Measurements from ENCODE around the gene DNM3.
"Not testable (repeated sequence)": the region's sequence is repeated elsewhere in the genome, so short reads cannot be mapped to it uniquely, and the experiment has no call there.

The DNM3 gene

GRCh38 chr1:171841050-171841910, at the start of gene DNM3:
Gene DNM3, plus strand, starts transcription at chr1:171841498. Its CDS starts 159 bp downstream, at chr1:171841657.
- peak; percentile 42 for DNase-seq (ENCODE audit: low read depth)

GRCh38 chr1:171792656-171793369, 48.5 kb upstream of the DNM3 start:
- no peak for DNase-seq (ENCODE audit: low read depth)

- no peak for DNase-seq (ENCODE audit: low read depth)
Observed at GRCh38 chr1:171793636-171794035, 47.7 kb upstream of the DNM3 start.

GRCh38 chr1:171794085-171794484, 47.2 kb upstream of the DNM3 start:
- DNase-seq (ENCODE audit: low read depth) = no peak

GRCh38 chr1:171796592-171796991, 44.7 kb upstream of the DNM3 start:
- DNase-seq (ENCODE audit: low read depth) = no peak

GRCh38 chr1:171798311-171798710, 43.0 kb upstream of the DNM3 start:
- DNase-seq (ENCODE audit: low read depth) = no peak

- DNase-seq (ENCODE audit: low read depth) = no peak
Observed at GRCh38 chr1:171798765-171799164, 42.5 kb upstream of the DNM3 start.

- no peak for DNase-seq (ENCODE audit: low read depth)
Observed at GRCh38 chr1:171799166-171799565, 42.1 kb upstream of the DNM3 start.

- not testable (repeated sequence) for DNase-seq (ENCODE audit: low read depth)
Observed at GRCh38 chr1:171799698-171800097, 41.6 kb upstream of the DNM3 start.

GRCh38 chr1:171800342-171800741, 41.0 kb upstream of the DNM3 start:
- no peak for DNase-seq (ENCODE audit: low read depth)

GRCh38 chr1:171800851-171801250, 40.4 kb upstream of the DNM3 start:
- no peak for DNase-seq (ENCODE audit: low read depth)

GRCh38 chr1:171801487-171801891, 39.8 kb upstream of the DNM3 start:
- no peak for DNase-seq (ENCODE audit: low read depth)

GRCh38 chr1:171802207-171802606, 39.1 kb upstream of the DNM3 start:
- DNase-seq (ENCODE audit: low read depth) = no peak

- no peak for DNase-seq (ENCODE audit: low read depth)
Observed at GRCh38 chr1:171803045-171803444, 38.3 kb upstream of the DNM3 start.

GRCh38 chr1:171803461-171804022, 37.8 kb upstream of the DNM3 start:
- DNase-seq (ENCODE audit: low read depth) = no peak

- no peak for DNase-seq (ENCODE audit: low read depth)
Observed at GRCh38 chr1:171805395-171806115, 35.7 kb upstream of the DNM3 start.

GRCh38 chr1:171807556-171807955, 33.7 kb upstream of the DNM3 start:
- no peak for DNase-seq (ENCODE audit: low read depth)

GRCh38 chr1:171809834-171810233, 31.5 kb upstream of the DNM3 start:
- no peak for DNase-seq (ENCODE audit: low read depth)

- no peak for DNase-seq (ENCODE audit: low read depth)
Observed at GRCh38 chr1:171811672-171812071, 29.6 kb upstream of the DNM3 start.

- DNase-seq (ENCODE audit: low read depth) = no peak
Observed at GRCh38 chr1:171814692-171815091, 26.6 kb upstream of the DNM3 start.

- no peak for DNase-seq (ENCODE audit: low read depth)
Observed at GRCh38 chr1:171816300-171816901, 24.9 kb upstream of the DNM3 start.
